HCT116 (cell line): Measurements from ENCODE around the gene ABLIM1. TPM values are rescaled to one million over a fixed set of nuclear protein-coding genes. Genes with fewer than 3 reads are reported as not detected.

Source experiments
- ATAC-seq: fragments of 200-7000 bp; cut with Tn5 transposase; 2 replicates; pipeline ENCODE4 v1.9.1; 2020; ENCODE audit warnings: mild to moderate bottlenecking, moderate library complexity
- BruUV-seq: library from RNA; stranded (reverse); fragments of 400-500 nt; replicated peaks from 2 replicates; lab custom pipeline; 2021; lab: Mats Ljungman, UMichigan
- CTCF ChIA-PET: fragments of 300-600 bp; sonication (Branson Sonifier 250); formaldehyde crosslinking; loops from one replicate; lab custom pipeline; 2021; ENCODE audit warnings: antibody characterized with exemption; lab: Charles Lee
- POLR2A ChIA-PET: fragments of 300-600, 350-600 bp; sonication (Branson Sonifier 250); formaldehyde crosslinking; loops from one replicate; lab custom pipeline; 2021; ENCODE audit warnings: antibody characterized with exemption; lab: Charles Lee
- RAD21 ChIA-PET, 2 experiments: fragments of 300-600 bp; sonication (Branson Sonifier 250); formaldehyde crosslinking; loops; one replicate each; lab custom pipeline; 2023; ENCODE audit warnings: low total read pairs in 2 of 2; ENCODE audit not compliant: uncharacterized antibody in 2 of 2, unreplicated experiment in 2 of 2, low non-redundant PET in 1 of 2; lab: Charles Lee
- DNase-seq: peaks from one replicate; pipeline ENCODE4 v3.0.0-alpha.2; 2010; ENCODE audit warnings: low read depth, low spot score
- H2AFZ ChIP-seq: fragments of 200-600 bp; shearing (Covaris generic), sonication (generic); 2 replicates; pipeline ENCODE4 v1.6.1; 2017; ENCODE audit warnings: low read depth, mixed run types, mixed read lengths, antibody characterized with exemption, low read length; ENCODE audit not compliant: poor library complexity, severe bottlenecking
- H3K27ac ChIP-seq: 2 replicates; pipeline ENCODE4 v1.5.1; 2012; ENCODE audit warnings: low read depth, low read length
- H3K27me3 ChIP-seq: fragments of 200-600 bp; sonication (generic); 2 replicates; pipeline ENCODE4 v1.6.1; 2016; ENCODE audit warnings: mixed run types, low read length, mixed read lengths; ENCODE audit not compliant: insufficient read depth
- H3K36me3 ChIP-seq, 2 experiments: fragments of 200-500 bp in 1 of 2; fragments of 200-600 bp in 1 of 2; sonication (Bioruptor generic) in 1 of 2; sonication (generic) in 1 of 2; 2 replicates each; pipeline versions ENCODE4 v1.5.1 to v1.6.1; 2014 to 2016; ENCODE audit warnings: low read length in 2 of 2, inconsistent platforms in 1 of 2, mixed read lengths in 1 of 2, mixed run types in 1 of 2; ENCODE audit not compliant: insufficient read depth in 2 of 2, control insufficient read depth in 1 of 2
- H3K4me1 ChIP-seq, 2 experiments: fragments of 200-600 bp in 1 of 2; sonication (generic) in 1 of 2; 2 replicates each; pipeline versions ENCODE4 v1.5.1 to v1.6.1; 2012 to 2017; ENCODE audit warnings: low read length in 2 of 2, inconsistent platforms in 1 of 2, mild to moderate bottlenecking in 1 of 2, mixed read lengths in 1 of 2, mixed run types in 1 of 2, moderate library complexity in 1 of 2; ENCODE audit not compliant: insufficient read depth in 2 of 2, control insufficient read depth in 1 of 2
- H3K4me2 ChIP-seq: fragments of 200-600 bp; sonication (generic); 2 replicates; pipeline ENCODE4 v1.6.1; 2017; ENCODE audit warnings: mixed run types, low read length, mixed read lengths
- H3K4me3 ChIP-seq, 2 experiments: fragments of 200-600 bp in 1 of 2; sonication (generic) in 1 of 2; replicated peaks in 1 of 2; 2 replicates each; pipeline ENCODE4 v1.5.1; 2011 to 2016; ENCODE audit warnings: low read length in 2 of 2, control low read depth in 1 of 2, low read depth in 1 of 2, mild to moderate bottlenecking in 1 of 2, mixed read lengths in 1 of 2, mixed run types in 1 of 2
- H3K79me2 ChIP-seq: fragments of 200-600 bp; sonication (generic); 2 replicates; pipeline ENCODE4 v1.6.1; 2017; ENCODE audit warnings: mild to moderate bottlenecking, mixed run types, low read length, moderate library complexity, mixed read lengths; ENCODE audit not compliant: insufficient read depth
- H3K9ac ChIP-seq: fragments of 200-600 bp; sonication (generic); 2 replicates; pipeline ENCODE4 v1.6.1; 2016; ENCODE audit warnings: low read length, mixed read lengths
- H3K9me2 ChIP-seq: fragments of 200-600 bp; sonication (generic), shearing (Covaris generic); 2 replicates; pipeline ENCODE4 v1.6.1; 2017; ENCODE audit warnings: mixed run types, mild to moderate bottlenecking, moderate library complexity; ENCODE audit not compliant: insufficient read depth
- H3K9me3 ChIP-seq, 2 experiments: fragments of 200-500 bp in 1 of 2; fragments of 200-600 bp in 1 of 2; sonication (Bioruptor generic) in 1 of 2; sonication (generic) in 1 of 2; 2 replicates each; pipeline ENCODE4 v1.6.1; 2014 to 2017; ENCODE audit warnings: low read length in 2 of 2, mixed read lengths in 2 of 2, inconsistent platforms in 1 of 2, low read depth in 1 of 2, mild to moderate bottlenecking in 1 of 2, mixed run types in 1 of 2, moderate library complexity in 1 of 2; ENCODE audit not compliant: control insufficient read depth in 1 of 2, insufficient read depth in 1 of 2
- H4K20me1 ChIP-seq: fragments of 200-600 bp; sonication (generic), shearing (Covaris generic); 2 replicates; pipeline ENCODE4 v1.6.1; 2017; ENCODE audit warnings: mixed run types, mild to moderate bottlenecking, moderate library complexity; ENCODE audit not compliant: insufficient read depth
- CEBPB ChIP-seq: IDR thresholded peaks from 2 replicates; pipeline ENCODE4 v1.6.1; 2012; ENCODE audit warnings: low read depth
- CTCF ChIP-seq, 3 experiments: fragments of 200-600 bp in 1 of 3; sonication (generic) in 1 of 3; IDR thresholded peaks in 2 of 3; conservative IDR thresholded peaks in 1 of 3; 2 replicates each; pipeline ENCODE4 v1.5.1; 2012 to 2017; ENCODE audit warnings: low read depth in 2 of 3, low read length in 2 of 3, antibody characterized with exemption in 1 of 3, borderline replicate concordance in 1 of 3, control low read depth in 1 of 3, mild to moderate bottlenecking in 1 of 3, mixed read lengths in 1 of 3, mixed run types in 1 of 3, moderate library complexity in 1 of 3; ENCODE audit not compliant: insufficient read depth in 1 of 3
- EGR1 ChIP-seq: IDR thresholded peaks from 2 replicates; pipeline ENCODE4 v1.6.1; 2012; ENCODE audit warnings: low read depth
- EZH2 ChIP-seq: fragments of 200-600 bp; sonication (generic); IDR thresholded peaks from 2 replicates; pipeline ENCODE4 v1.6.1; 2017; ENCODE audit warnings: antibody characterized with exemption, mixed run types
- EZH2phosphoT487 ChIP-seq: fragments of 200-600 bp; IDR thresholded peaks from 2 replicates; pipeline ENCODE4 v1.6.1; 2018; ENCODE audit warnings: antibody characterized with exemption, borderline replicate concordance
- FOSL1 ChIP-seq: IDR thresholded peaks from 2 replicates; pipeline ENCODE4 v1.6.1; 2012; ENCODE audit warnings: low read depth
- POLR2A ChIP-seq: IDR thresholded peaks from 2 replicates; pipeline ENCODE4 v1.7.0; 2011; ENCODE audit warnings: borderline replicate concordance; ENCODE audit not compliant: insufficient read depth, insufficient read length; ENCODE audit errors: extremely low read depth
- RAD21 ChIP-seq: IDR thresholded peaks from 2 replicates; pipeline ENCODE4 v1.6.1; 2012; ENCODE audit warnings: low read depth, mild to moderate bottlenecking
- REST ChIP-seq: IDR thresholded peaks from 2 replicates; pipeline ENCODE4 v1.6.1; 2012; ENCODE audit warnings: low read depth
- SP1 ChIP-seq: IDR thresholded peaks from 2 replicates; pipeline ENCODE4 v1.6.1; 2012; ENCODE audit warnings: low read depth
- SRF ChIP-seq: IDR thresholded peaks from 2 replicates; pipeline ENCODE4 v1.6.1; 2012; ENCODE audit warnings: low read depth
- YY1 ChIP-seq: IDR thresholded peaks from 2 replicates; pipeline ENCODE4 v1.6.1; 2011; ENCODE audit warnings: low read length, low read depth, moderate library complexity, mild to moderate bottlenecking; ENCODE audit not compliant: insufficient replicate concordance; ENCODE audit errors: extremely low read depth
- ZFX ChIP-seq: fragments of 450-650 bp; IDR thresholded peaks from 2 replicates; pipeline ENCODE4 v1.6.1; 2017
- ZNF274 ChIP-seq: fragments of 200-500 bp; sonication (Bioruptor generic); IDR thresholded peaks from 2 replicates; pipeline ENCODE4 v1.6.1; 2014; ENCODE audit warnings: mild to moderate bottlenecking, low read depth, low read length, inconsistent platforms
- intact Hi-C: fragments of 100-400 bp; cut with micrococcal nuclease; formaldehyde crosslinking; loops from 2 replicates; pipeline ENCODE4 v1.10.0; 2022
- total RNA-seq: library from RNA; stranded (reverse); gene quantifications from one replicate; pipeline ENCODE4 v1.2.1, GENCODE V29; 2021; ENCODE audit not compliant: unreplicated experiment

ABLIM1 gene
- total RNA-seq, 1 experiment from 2014 or later = 96.2 TPM

- Histone ChIP-seq H3K4me3 (no peak overlapping the region), H3K9me3 (no peaks in the 10 kb centered on the region; a peak in 1 of 4 replicates), H3K27ac (no peak overlapping the region), H3K79me2 (no peaks in the 10 kb centered on the region), H3K36me3 (no peaks in the 10 kb centered on the region), H3K9me2 (no peaks in the 10 kb centered on the region; the same call in 1 of the 2 replicates), H2AFZ (no peak overlapping the region), H3K27me3 (no peaks in the 10 kb centered on the region), H3K4me1 (no peaks in the 10 kb centered on the region; a peak in 1 of 4 replicates), H3K9ac (no peak overlapping the region), H4K20me1 (no peaks in the 10 kb centered on the region), H3K4me2 (no peak overlapping the region)
- no peak for TF ChIP-seq CTCF (IDR thresholded peaks at IDR 0.05 in 2 of 3, conservative IDR thresholded peaks at IDR 0.05 in 1 of 3; ENCODE audit: borderline replicate concordance in 1 of 3, insufficient read depth in 1 of 3, low read depth in 2 of 3, low read length in 2 of 3)
- no peak for TF ChIP-seq EZH2
- no peak for TF ChIP-seq SP1
- no peak for TF ChIP-seq FOSL1
- no peak for TF ChIP-seq SRF
- TF ChIP-seq CEBPB = no peak
- no peak for TF ChIP-seq ZNF274
- TF ChIP-seq EZH2phosphoT487 = no peak
- TF ChIP-seq RAD21 = no peak
- no peak for TF ChIP-seq EGR1
- no peak for TF ChIP-seq REST
- TF ChIP-seq POLR2A = no peak
- TF ChIP-seq YY1 = no peak
- no peak for TF ChIP-seq ZFX
- ChIA-PET RAD21 (interaction anchor here in 1 of 2 experiments (0.6 to 1.8 kb wide), 3 partner anchors 143 to 247 kb away, joined by 3 to 8 read pairs (median 3); no protein-coding TSS in a partner anchor), CTCF (interaction anchor here (0.6 to 6.1 kb wide), 7 partner anchors 17 to 578 kb away, joined by 3 to 44 read pairs (median 18); no protein-coding TSS in a partner anchor), POLR2A (no interaction called here)
- no TSS peak for BruUV-seq
- ATAC-seq = no peak
- intact Hi-C loops = loop anchor here (2.0 to 10.0 kb wide), 2 partner anchors 325 to 863 kb away; no protein-coding TSS in a partner anchor
- DNase-seq = no peak
Observed at GRCh38 chr10:114551636-114551972, 106.5 kb downstream of the ABLIM1 start.
